Measurements from ENCODE around the gene SEZ6L. TPM values are rescaled to one million over a fixed set of nuclear protein-coding genes. Genes with fewer than 3 reads are reported as not detected.

Gene SEZ6L
- total and polyA plus RNA-seq, 10 of the 15 experiments (the other 5 are each of a cell fraction or from before 2014, with no cell fraction given) = not detected

DNA sequence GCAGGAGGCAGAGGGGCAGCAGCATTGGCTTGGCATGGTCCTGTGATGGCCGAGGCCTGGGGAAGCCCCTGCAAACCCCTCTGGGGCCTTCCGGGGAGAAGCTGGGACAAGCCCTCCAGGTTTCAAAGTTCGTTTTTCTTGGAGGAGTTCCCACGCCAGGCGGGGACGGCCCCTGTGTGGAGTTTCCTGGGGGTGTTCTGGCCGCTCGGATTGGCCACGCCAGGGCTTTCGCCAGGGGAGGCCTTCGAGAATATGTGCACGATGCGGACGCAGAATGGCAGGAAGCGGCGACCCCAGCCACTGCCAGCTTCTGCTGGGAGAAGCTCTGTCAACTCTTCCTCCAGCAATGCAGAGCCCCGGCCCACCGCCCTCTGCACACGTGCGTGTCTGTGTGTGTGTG is 157.5 kb downstream of the SEZ6L start:
- Histone ChIP-seq H3K36me3 (ENCODE audit: control insufficient read depth in 2 of 2, insufficient read depth in 2 of 2, low read length in 1 of 2) (no peaks in the 10 kb centered on the region), H3K27ac (ENCODE audit: control insufficient read depth, insufficient read depth) (no peak overlapping the region), H3K4me1 (ENCODE audit: control insufficient read depth, insufficient read depth, low read length) (no peaks in the 10 kb centered on the region), H3K9me3 (replicated peaks; ENCODE audit: control insufficient read depth, insufficient read depth, low read length) (no peaks in the 10 kb centered on the region), H4K20me1 (ENCODE audit: control insufficient read depth, insufficient read depth) (no peaks in the 10 kb centered on the region), H3K27me3 (replicated peaks in 1 of 2; ENCODE audit: control insufficient read depth in 2 of 2, insufficient read depth in 2 of 2, low read length in 1 of 2) (0 out of 4 replicates have a peak, but pooled peaks cover 0 to 2% of the 10 kb centered on the region in 2 experiments), H3K4me3 (no peak overlapping the region), H2AFZ (ENCODE audit: control insufficient read depth, low read depth, low read length) (no peak overlapping the region), H3K79me2 (ENCODE audit: control insufficient read depth, insufficient read depth, low read length) (no peaks in the 10 kb centered on the region), H3K4me2 (ENCODE audit: control insufficient read depth, insufficient read depth) (no peak overlapping the region), H3K9ac (ENCODE audit: control insufficient read depth, insufficient read depth, low read length) (no peak overlapping the region)
- RAD21 ChIA-PET (ENCODE audit: unreplicated experiment) = no interaction called here
- CTCF ChIA-PET = no interaction called here
- in situ Hi-C loops (cut with MboI) (no loop called here), intact Hi-C loops (cut with micrococcal nuclease; ENCODE audit: unreplicated experiment) (no loop called here)
- no TSS peak for BruUV-seq (replicated peaks)
- FAIRE-seq (no peak), DNase-seq (ENCODE audit: low read depth, low spot score) (no peak), ATAC-seq (no peak)
- 46% methylated on average over 17 of the region's 20 CpGs for WGBS (ENCODE audit: insufficient coverage, insufficient replicate concordance, low lambda C conversion rate, missing lambda C conversion rate)
- TF ChIP-seq ATF3 (IDR thresholded peaks at IDR 0.05; ENCODE audit: borderline replicate concordance, extremely low read depth, low read depth, low read length) = no peak
- TF ChIP-seq CTCF (IDR thresholded peaks at IDR 0.05 in 2 of 3, conservative IDR thresholded peaks at IDR 0.05 in 1 of 3; ENCODE audit: control insufficient read depth in 2 of 3, extremely low read depth in 1 of 3, insufficient read depth in 1 of 3, low read depth in 3 of 3, low read length in 3 of 3) = no peak
- TF ChIP-seq BCLAF1 (IDR thresholded peaks at IDR 0.05) = no peak
- TF ChIP-seq, protein P1, sequence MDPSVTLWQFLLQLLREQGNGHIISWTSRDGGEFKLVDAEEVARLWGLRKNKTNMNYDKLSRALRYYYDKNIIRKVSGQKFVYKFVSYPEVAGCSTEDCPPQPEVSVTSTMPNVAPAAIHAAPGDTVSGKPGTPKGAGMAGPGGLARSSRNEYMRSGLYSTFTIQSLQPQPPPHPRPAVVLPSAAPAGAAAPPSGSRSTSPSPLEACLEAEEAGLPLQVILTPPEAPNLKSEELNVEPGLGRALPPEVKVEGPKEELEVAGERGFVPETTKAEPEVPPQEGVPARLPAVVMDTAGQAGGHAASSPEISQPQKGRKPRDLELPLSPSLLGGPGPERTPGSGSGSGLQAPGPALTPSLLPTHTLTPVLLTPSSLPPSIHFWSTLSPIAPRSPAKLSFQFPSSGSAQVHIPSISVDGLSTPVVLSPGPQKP (IDR thresholded peaks at IDR 0.05; ENCODE audit: low read depth, low read length) = no peak
- TF ChIP-seq PKNOX1 (IDR thresholded peaks at IDR 0.05) = no peak
- POLR2A ChIA-PET = no interaction called here
- SMC1A ChIA-PET (ENCODE audit: uncharacterized antibody, unreplicated experiment) = no interaction called here
